BLaER1 treated with 17β-estradiol and CSF1 and Interleukin-3, amounts not matched to agents 10 nM and 100 nM (cell line): ENCODE results near the gene CD81.

Experiments
- H3K27ac ChIP-seq, 11 experiments: shearing (Covaris generic); formaldehyde crosslinking; 2 replicates each; pipeline ENCODE4 v1.8.1; 2022
- H3K27me3 ChIP-seq, 11 experiments: shearing (Covaris generic); formaldehyde crosslinking; 2 replicates each; pipeline ENCODE4 v1.8.1; 2022
- H3K36me3 ChIP-seq, 11 experiments: shearing (Covaris generic); formaldehyde crosslinking; 2 replicates each; pipeline ENCODE4 v1.8.1; 2022
- H3K4me1 ChIP-seq, 10 experiments: shearing (Covaris generic); formaldehyde crosslinking; 2 replicates each; pipeline ENCODE4 v1.8.1; 2022
- H3K4me2 ChIP-seq, 11 experiments: shearing (Covaris generic); formaldehyde crosslinking; 2 replicates each; pipeline ENCODE4 v1.8.1; 2022
- H3K4me3 ChIP-seq, 10 experiments: shearing (Covaris generic); formaldehyde crosslinking; 2 replicates each; pipeline ENCODE4 v1.8.1; 2022
- H3K9ac ChIP-seq, 11 experiments: shearing (Covaris generic); formaldehyde crosslinking; 2 replicates each; pipeline ENCODE4 v1.8.1; 2022
- H3K9me3 ChIP-seq, 11 experiments: shearing (Covaris generic); formaldehyde crosslinking; replicated peaks in 1 of 11; 2 replicates each; pipeline ENCODE4 v1.8.1; 2022
- H4K20me1 ChIP-seq, 11 experiments: shearing (Covaris generic); formaldehyde crosslinking; 2 replicates each; pipeline ENCODE4 v1.8.1; 2022
- Cebpa-rat ChIP-seq, 11 experiments: shearing (Covaris generic); IDR thresholded peaks; 2 replicates each; pipeline ENCODE4 v1.8.1; 2022

CD81 gene

DNA sequence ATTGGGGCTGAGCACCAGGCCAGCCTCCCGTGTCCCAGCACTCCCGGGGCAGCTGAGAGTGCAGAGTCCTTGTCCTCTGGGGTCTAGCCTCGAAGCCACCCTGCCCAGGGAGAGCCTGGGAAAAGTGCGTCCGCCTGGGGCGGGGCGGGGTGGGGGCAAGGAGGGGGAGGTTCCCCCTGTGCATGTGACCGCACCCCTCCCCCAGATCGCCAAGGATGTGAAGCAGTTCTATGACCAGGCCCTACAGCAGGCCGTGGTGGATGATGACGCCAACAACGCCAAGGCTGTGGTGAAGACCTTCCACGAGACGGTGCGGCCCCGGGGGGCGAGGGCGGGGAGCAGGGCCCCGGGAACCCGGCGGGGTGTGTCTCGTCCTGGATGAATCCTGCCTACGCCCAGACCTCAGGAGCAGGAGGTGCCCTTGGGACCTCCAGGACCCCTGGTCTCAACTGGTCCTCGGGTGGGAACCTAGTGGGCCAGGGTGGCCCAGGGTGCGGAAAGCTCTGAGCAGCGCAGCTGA, 18.2 kb downstream of the CD81 start:
- Histone ChIP-seq H3K4me2 (peak overlapping the region in 10 of 11 experiments; percentile 86 to 99 (median 96); a peak in 19 of 22 replicates), H3K9me3 (no peaks in the 10 kb centered on the region), H3K27me3 (no peaks in the 10 kb centered on the region), H4K20me1 (peaks cover 46 to 69% (median 62%) of the 10 kb centered on the region in 11 experiments), H3K27ac (peak overlapping the region in 8 of 11 experiments; percentile 48 to 80 (median 69); a peak in 16 of 22 replicates), H3K9ac (peak overlapping the region in 9 of 11 experiments; percentile 32 to 76 (median 67); a peak in 16 of 22 replicates), H3K36me3 (peaks cover 43 to 77% (median 55%) of the 10 kb centered on the region in 11 experiments), H3K4me1 (peaks cover 59 to 88% (median 77%) of the 10 kb centered on the region in 10 experiments), H3K4me3 (peak overlapping the region in 7 of 10 experiments; percentile 42 to 59 (median 51); a peak in 12 of 20 replicates)
- TF ChIP-seq Cebpa-rat (IDR thresholded peaks at IDR 0.05): no peak

GRCh38 chr11:2395856-2396255, 18.7 kb downstream of the CD81 start:
- peaks cover 43 to 75% (median 53%) of the 10 kb centered on the region in 11 experiments for H3K36me3 ChIP-seq
- H3K4me3 ChIP-seq: no peak overlapping the region
- H3K27ac ChIP-seq: peak overlapping the region in 2 of 11 experiments; percentile 43 to 78; a peak in 5 of 22 replicates
- H4K20me1 ChIP-seq: peaks cover 41 to 63% (median 56%) of the 10 kb centered on the region in 11 experiments
- H3K9me3 ChIP-seq: no peaks in the 10 kb centered on the region
- no peaks in the 10 kb centered on the region for H3K27me3 ChIP-seq
- no peak for TF ChIP-seq Cebpa-rat (IDR thresholded peaks at IDR 0.05)
- peak overlapping the region in 8 of 11 experiments; percentile 86 to 99 (median 97); a peak in 15 of 22 replicates for H3K4me2 ChIP-seq
- H3K4me1 ChIP-seq: peaks cover 54 to 82% (median 71%) of the 10 kb centered on the region in 10 experiments
- H3K9ac ChIP-seq: peak overlapping the region in 4 of 11 experiments; percentile 39 to 76 (median 60); a peak in 6 of 22 replicates

DNA sequence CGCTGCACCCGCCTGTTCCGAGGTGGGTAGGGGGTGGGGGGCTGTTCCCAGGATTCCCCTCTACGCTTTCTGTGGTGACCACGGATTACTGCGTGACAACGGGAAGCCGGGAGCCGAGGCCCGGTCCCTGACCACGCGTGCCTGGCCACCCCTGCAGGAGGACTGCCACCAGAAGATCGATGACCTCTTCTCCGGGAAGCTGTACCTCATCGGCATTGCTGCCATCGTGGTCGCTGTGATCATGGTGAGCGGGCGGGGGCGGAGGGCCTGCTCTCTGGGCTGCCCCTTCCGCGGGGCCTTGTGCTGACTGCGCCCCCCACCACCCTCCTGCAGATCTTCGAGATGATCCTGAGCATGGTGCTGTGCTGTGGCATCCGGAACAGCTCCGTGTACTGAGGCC, 19.4 kb downstream of the CD81 start:
- H3K4me2 ChIP-seq: peak overlapping the region in 4 of 11 experiments; percentile 86 to 97 (median 96); a peak in 6 of 22 replicates
- H3K27ac ChIP-seq: 0 out of 22 replicates have a peak overlapping the region, but pooled peaks of 2 of the 11 experiments have one; percentile 4 to 34
- peaks cover 40 to 69% (median 49%) of the 10 kb centered on the region in 11 experiments for H3K36me3 ChIP-seq
- no peaks in the 10 kb centered on the region for H3K9me3 ChIP-seq
- H3K9ac ChIP-seq: peak overlapping the region in 1 of 11 experiments; percentile 76; a peak in 2 of 22 replicates
- no peaks in the 10 kb centered on the region for H3K27me3 ChIP-seq
- no peak for TF ChIP-seq Cebpa-rat (IDR thresholded peaks at IDR 0.05)
- H3K4me3 ChIP-seq: no peak overlapping the region
- H3K4me1 ChIP-seq: peaks cover 48 to 78% (median 67%) of the 10 kb centered on the region in 10 experiments
- H4K20me1 ChIP-seq: peaks cover 34 to 62% (median 50%) of the 10 kb centered on the region in 11 experiments

DNA sequence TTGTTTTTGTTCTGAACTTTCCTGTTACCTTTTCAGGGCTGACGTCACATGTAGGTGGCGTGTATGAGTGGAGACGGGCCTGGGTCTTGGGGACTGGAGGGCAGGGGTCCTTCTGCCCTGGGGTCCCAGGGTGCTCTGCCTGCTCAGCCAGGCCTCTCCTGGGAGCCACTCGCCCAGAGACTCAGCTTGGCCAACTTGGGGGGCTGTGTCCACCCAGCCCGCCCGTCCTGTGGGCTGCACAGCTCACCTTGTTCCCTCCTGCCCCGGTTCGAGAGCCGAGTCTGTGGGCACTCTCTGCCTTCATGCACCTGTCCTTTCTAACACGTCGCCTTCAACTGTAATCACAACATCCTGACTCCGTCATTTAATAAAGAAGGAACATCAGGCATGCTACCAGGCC, 19.9 kb downstream of the CD81 start:
- peak overlapping the region in 2 of 11 experiments; percentile 52 to 76; a peak in 2 of 22 replicates for H3K9ac ChIP-seq
- no peak overlapping the region for H3K4me3 ChIP-seq
- H3K4me2 ChIP-seq: no peak overlapping the region
- H3K27ac ChIP-seq: 0 out of 22 replicates have a peak overlapping the region, but pooled peaks of 1 of the 11 experiments have one; percentile 34
- no peaks in the 10 kb centered on the region for H3K9me3 ChIP-seq
- H4K20me1 ChIP-seq: peaks cover 29 to 62% (median 45%) of the 10 kb centered on the region in 11 experiments
- TF ChIP-seq Cebpa-rat (IDR thresholded peaks at IDR 0.05): no peak
- no peaks in the 10 kb centered on the region for H3K27me3 ChIP-seq
- H3K36me3 ChIP-seq: peaks cover 38 to 66% (median 46%) of the 10 kb centered on the region in 11 experiments
- H3K4me1 ChIP-seq: peaks cover 48 to 78% (median 67%) of the 10 kb centered on the region in 10 experiments

- peak overlapping the region in 7 of 10 experiments; percentile 62 to 82 (median 70); a peak in 12 of 20 replicates for H3K4me3 ChIP-seq
- no peaks in the 10 kb centered on the region for H3K27me3 ChIP-seq
- peak overlapping the region; percentile 89 to 99 (median 96) for H3K4me2 ChIP-seq
- TF ChIP-seq Cebpa-rat (IDR thresholded peaks at IDR 0.05): no peak
- H3K4me1 ChIP-seq: peaks cover 34 to 63% (median 54%) of the 10 kb centered on the region in 10 experiments
- peak overlapping the region; percentile 78 to 90 (median 85) for H3K9ac ChIP-seq
- H3K27ac ChIP-seq: peak overlapping the region; percentile 70 to 95 (median 86); a peak in 21 of 22 replicates
- H3K36me3 ChIP-seq: peaks cover 46 to 67% (median 57%) of the 10 kb centered on the region in 11 experiments
- H3K9me3 ChIP-seq: no peaks in the 10 kb centered on the region
- peaks cover 11 to 59% (median 28%) of the 10 kb centered on the region in 11 experiments for H4K20me1 ChIP-seq
Observed at GRCh38 chr11:2398664-2399355, 21.7 kb downstream of the CD81 start.

DNA sequence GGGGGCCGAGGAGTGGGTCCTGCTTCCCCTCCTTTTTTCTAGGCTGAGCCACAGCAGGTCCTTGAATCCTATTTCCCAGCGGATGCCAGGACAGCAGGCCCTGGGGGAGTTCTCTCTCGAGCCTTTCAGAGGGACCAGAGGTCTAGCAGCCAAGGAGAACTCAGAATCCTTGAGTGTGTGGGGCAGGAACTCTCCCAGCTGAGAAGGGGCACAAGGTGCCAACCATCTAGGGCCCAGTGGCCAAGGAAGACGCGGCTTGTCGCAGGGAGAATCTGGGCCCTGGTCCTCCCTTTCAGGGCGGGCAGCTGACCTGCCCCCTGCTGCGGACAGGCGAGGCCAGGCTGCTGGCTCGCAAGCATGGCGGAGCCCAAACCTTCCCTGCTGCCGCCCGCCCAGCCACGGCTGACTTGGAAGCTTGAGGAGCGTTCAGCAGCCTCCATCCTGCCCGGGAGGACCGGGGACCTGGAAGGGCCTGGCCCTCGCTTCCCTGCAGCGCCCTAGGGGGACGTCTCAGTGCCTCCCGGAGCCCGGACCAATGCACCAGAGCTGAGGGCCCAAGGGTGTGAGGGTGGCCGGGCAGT, 22.5 kb downstream of the CD81 start:
- H3K4me1 ChIP-seq: peaks cover 27 to 56% (median 46%) of the 10 kb centered on the region in 10 experiments
- H3K27me3 ChIP-seq: no peaks in the 10 kb centered on the region
- H3K9ac ChIP-seq: peak overlapping the region; percentile 78 to 90 (median 85)
- no peak for TF ChIP-seq Cebpa-rat (IDR thresholded peaks at IDR 0.05)
- H3K27ac ChIP-seq: peak overlapping the region; percentile 70 to 95 (median 86)
- no peaks in the 10 kb centered on the region for H3K9me3 ChIP-seq
- peaks cover 50 to 72% (median 63%) of the 10 kb centered on the region in 11 experiments for H3K36me3 ChIP-seq
- peak overlapping the region; percentile 89 to 99 (median 96) for H3K4me2 ChIP-seq
- H3K4me3 ChIP-seq: peak overlapping the region; percentile 58 to 82 (median 68)
- peaks cover 3 to 59% (median 20%) of the 10 kb centered on the region in 11 experiments; a peak in 18 of 22 replicates for H4K20me1 ChIP-seq

- no peaks in the 10 kb centered on the region for H3K27me3 ChIP-seq
- peak within 1 kb of the TSS; percentile 90 to 99 (median 93) for H3K9ac ChIP-seq
- H3K36me3 ChIP-seq: peaks cover 50 to 78% (median 63%) of the 10 kb centered on the region in 11 experiments
- H4K20me1 ChIP-seq: peaks cover 0 to 56% (median 18%) of the 10 kb centered on the region in 11 experiments; a peak in 15 of 22 replicates
- peak within 1 kb of the TSS; percentile 82 to 100 (median 94) for H3K4me3 ChIP-seq
- H3K27ac ChIP-seq: peak within 1 kb of the TSS; percentile 84 to 97 (median 88)
- no peaks in the 10 kb centered on the region for H3K9me3 ChIP-seq
- TF ChIP-seq Cebpa-rat (IDR thresholded peaks at IDR 0.05): 0 out of 22 replicates have a peak, but pooled peaks of 1 of the 11 experiments have one; percentile 14
- H3K4me1 ChIP-seq: peaks cover 24 to 49% (median 40%) of the 10 kb centered on the region in 10 experiments
- H3K4me2 ChIP-seq: peak within 1 kb of the TSS; percentile 93 to 100 (median 97)
Observed at GRCh38 chr11:2400069-2400761, 23.1 kb downstream of the CD81 start, which contains the start of gene TSSC4. TSS of gene TSSC4 (plus strand) at chr11:2400750. CDS start at chr11:2402634, 1,884 bp downstream.
